GM19351 (cell line): ENCODE data around the gene SOWAHC.

ENCODE experiments used
- ATAC-seq: cut with Tn5 transposase; IDR thresholded peaks from one replicate; pipeline ENCODE4 v1.9.1; 2021; ENCODE audit warnings: mild to moderate bottlenecking, moderate library complexity; ENCODE audit not compliant: unreplicated experiment

The SOWAHC gene

GRCh38 chr2:109645412-109646184, 31.4 kb downstream of the SOWAHC start:
- no peak for ATAC-seq

GRCh38 chr2:109646961-109647360, 32.8 kb downstream of the SOWAHC start:
- ATAC-seq, result no peak

DNA sequence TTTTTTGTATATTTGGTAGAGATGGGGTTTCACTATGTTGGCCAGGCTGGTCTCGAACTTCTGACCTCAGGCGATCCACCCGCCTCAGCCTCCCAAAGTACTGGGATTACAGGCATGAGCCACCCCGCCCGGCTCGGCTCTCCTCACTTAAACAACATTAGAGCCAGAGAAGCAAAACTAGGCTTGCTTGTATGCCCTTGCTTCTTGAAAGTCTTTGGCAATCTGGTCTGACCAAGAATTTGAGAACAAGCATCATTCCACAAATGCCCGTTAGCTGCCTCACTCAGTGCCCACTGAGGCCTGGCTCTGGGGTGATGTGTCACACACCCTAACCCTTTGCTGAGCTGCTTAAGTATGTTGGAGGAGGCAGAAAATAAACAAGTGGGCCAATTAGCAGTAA, 33.5 kb downstream of the SOWAHC start:
- ATAC-seq, result no peak

GRCh38 chr2:109648041-109648527, 33.9 kb downstream of the SOWAHC start:
- no peak for ATAC-seq

DNA sequence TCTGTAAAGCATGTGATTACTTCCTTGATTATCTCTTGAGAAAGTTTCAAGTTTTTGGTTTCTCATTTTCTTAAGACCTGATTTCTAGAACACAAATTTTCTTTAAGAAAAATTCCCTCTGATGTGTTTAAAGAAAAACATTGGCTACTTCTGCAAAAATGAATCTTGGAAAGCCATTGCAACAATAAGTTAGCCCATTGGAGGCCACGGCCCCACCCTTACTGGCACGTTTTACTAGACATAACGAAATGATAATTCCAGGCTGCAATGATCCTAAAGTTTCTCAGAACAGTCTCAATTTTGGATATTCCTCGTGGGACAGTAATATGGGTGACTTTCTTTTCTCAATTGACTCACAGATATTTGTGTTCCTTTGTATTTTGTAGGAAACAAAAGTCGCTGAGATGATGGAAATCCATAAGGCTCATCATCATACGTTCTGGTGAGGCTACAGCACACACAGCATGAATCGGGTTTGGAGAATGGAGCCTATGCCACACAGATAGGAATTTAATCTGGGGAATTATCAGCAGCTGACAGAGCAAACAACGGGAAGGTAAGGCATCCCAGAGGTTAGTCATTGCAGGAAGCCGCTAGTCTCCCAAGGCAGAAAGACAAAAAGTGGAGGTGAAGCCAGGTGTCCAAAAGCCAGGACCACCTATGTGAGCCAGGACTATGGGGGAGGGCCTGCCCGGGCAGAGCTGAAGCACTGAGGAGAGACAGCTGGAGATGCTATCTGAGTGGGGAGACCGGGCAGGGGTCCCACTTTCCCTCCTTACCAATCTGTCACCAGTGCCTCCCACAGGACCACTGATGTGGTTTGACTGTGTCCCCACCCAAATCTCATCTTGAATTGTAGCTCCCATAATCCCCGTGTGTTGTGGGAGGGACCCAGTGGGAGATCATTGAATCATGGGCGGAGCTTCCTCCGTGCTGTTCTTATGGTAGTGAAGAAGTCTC, 35.9 kb downstream of the SOWAHC start:
- no peak for ATAC-seq

DNA sequence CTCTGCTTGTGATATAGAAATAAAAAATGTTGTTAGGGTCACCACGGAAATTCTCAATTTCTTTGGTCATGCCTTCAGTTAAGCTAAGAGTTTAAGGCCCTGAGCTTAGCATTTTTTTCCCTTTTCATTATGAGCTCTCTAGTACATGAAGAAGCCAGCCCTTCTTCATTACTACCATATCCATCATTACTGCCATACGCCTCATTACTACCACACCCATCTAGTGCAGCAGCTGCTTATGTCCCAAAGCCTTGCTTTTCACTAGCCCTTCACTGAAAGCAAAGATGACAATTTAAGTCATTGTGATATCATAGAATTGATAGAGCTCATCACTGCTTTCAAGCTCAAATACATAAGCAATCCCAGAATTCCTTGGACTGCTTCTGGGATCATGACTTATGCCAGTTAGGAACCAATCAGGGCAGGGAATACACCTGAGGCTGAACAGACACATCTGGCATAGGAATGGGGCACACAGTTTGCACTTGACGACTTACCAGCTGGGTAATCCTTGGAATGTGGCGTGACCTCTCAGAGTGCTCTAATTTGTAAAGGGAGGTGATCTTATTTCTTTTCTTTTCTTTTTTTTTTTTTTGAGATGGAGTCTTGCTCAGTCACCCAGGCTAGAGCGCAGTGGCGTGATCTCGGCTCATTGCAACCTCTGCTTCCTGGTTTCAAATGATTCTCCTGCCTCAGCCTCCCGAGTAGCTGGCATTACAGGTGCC, 40.3 kb downstream of the SOWAHC start:
- ATAC-seq, result no peak

GRCh38 chr2:109655287-109655686, 41.1 kb downstream of the SOWAHC start:
- ATAC-seq, result no peak

- ATAC-seq, result no peak
These were observed 45.4 kb downstream of the SOWAHC start for GRCh38 chr2:109659396-109660045.

- ATAC-seq, result no peak
These were observed 46.1 kb downstream of the SOWAHC start for GRCh38 chr2:109660046-109660860.

- no peak for ATAC-seq
These were observed 48.7 kb downstream of the SOWAHC start for GRCh38 chr2:109662889-109663288.

DNA sequence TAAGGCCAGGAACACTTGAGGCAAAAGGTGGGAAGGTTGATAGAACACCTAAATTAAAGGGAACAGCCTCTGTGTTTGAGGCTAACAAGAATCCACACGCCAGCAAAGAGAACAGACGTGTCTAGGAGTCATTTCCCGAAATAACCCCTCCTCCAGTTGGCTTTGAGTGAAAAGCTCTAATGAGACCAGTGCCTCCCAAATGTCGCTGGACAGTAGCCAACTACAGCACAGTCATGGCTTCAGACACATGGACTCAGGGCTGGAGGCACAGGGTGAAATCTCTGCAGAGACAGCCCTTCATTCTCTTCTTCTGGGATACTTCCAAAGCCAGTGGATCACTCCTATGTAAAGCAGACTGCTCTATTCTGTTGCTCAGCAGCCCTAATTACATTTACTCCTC, 49.6 kb downstream of the SOWAHC start:
- no peak for ATAC-seq

GRCh38 chr2:109666466-109666865, 52.3 kb downstream of the SOWAHC start:
- no peak for ATAC-seq
